HG03571 (cell line): ENCODE measurements around the gene ABCA12.

Source experiments
- ATAC-seq: cut with Tn5 transposase; IDR thresholded peaks from one replicate; pipeline ENCODE4 v1.9.1; 2021; ENCODE audit not compliant: unreplicated experiment

ABCA12 gene

DNA sequence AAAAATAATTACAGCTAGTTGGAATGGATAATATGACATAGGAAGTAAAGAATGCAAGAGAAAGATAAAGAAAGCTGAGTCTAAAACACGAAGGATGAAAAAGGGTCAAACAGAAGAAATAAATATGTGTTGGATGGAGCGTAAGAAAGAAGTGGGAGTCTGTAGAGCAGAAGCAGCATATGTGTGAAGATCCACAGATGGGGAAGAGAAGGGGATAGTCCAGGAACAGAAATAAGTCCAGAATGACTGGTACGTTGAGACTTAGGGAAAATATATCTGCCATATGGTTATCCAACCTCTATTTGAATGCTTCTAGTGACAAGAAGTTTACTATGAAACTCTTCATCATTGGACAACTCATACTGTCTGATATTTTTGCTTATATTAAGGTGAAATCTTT lies 18.0 kb downstream of the ABCA12 start:
- ATAC-seq: no peak

DNA sequence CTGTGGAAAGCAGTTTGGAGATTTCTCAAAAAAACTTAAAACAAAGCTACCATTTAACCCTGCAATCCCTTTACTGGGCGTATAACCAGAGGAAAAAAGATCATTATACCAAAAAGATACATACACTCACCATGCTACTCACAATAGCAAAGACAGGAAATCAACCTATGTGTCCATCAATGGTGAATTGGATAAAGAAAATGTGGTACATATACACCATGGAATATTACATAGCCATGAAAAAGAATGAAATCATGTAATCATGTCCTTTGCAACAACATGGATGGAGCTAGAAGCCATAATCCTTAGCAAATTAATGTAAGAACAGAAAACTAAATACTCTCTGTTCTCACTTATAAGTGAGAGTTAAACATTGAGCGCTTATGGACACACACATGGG lies 18.6 kb downstream of the ABCA12 start:
- ATAC-seq: no peak

DNA sequence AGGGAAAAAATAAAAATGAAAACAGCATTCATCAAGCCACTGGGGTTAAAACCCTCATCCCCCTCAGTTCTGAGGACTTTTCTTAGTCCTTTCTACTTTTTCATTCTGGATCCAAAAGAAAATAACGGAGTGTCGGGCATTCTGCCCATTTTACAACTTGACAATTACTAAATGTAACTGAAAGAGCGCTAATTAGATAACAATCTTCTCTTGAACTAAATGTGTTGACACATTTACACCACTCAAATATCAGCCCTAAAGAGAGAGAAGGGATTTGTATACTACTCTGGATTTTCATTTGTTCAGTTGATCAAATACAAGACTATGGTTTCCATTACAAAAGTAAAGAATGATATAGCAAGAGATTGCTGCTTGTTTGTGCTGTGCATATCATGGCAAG lies 27.5 kb downstream of the ABCA12 start:
- no peak for ATAC-seq

DNA sequence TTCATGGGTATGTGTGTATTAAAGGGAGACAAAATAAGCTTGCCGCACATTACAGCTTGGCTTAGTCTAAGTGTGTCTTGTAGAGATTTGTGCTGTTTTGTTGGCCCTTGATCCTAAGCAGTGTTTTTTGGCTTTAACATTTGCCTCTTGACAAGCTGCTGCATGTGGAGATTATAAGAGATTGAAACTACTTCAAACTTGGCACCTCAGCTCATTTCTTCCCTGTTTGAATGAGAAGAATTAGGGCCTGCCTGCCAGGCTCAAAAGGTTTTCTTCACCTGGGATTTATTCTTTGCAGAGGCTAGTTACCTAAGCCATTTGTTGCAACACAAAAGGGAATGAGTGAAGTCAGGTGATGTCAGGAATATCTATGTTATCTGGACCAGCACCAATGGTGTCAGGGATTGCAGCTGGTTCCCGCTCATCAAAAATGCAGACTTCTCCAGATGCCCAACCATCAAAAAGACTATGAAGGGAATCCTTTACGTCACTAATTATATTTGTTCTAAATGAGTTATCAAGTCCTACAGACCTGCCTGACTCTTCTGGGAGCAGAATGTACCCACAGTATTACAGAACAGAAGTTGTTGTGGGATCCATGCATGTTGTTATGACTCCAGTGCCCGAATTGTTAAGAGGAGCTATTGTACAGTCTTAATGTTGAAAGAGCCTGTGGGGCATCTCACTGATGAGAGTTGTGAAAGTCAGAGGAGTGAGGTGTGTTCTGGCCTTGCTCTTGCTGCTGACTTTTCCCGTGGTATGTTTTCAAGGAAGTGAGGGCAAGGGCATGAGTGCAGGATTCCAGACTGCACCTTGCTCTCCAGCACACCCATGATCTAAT lies 31.0 kb downstream of the ABCA12 start:
- ATAC-seq: no peak

DNA sequence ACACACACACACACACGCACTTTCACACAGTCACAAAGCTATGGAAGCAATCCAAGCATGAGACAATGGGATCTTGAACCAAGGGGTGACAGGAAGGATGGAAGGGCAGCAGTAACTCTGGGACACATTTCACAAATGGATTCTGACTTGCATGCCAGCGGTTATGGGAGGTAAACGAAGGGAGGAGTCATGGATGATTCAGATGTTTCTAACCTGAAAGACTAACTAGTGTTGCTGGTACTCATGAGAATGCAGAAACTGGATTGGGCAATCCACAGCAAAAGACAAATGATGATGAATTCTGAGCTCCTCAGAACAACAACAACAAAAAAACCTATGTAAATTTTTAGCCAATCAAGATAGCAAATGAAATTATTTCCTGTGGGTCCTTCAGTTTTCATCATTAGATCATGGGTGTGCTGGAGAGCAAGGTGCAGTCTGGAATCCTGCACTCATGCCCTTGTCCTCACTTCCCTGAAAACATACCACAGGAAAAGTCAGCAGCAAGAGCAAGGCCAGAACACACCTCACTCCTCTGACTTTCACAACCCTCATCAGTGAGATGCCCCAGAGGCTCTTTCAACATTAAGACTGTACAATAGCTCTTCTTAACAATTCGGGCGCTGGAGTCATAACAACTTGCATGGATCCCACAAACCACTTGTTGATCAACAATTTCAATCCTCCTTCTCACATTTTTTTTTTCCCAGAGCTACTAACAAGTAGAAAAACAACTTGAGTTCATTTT lies 32.6 kb downstream of the ABCA12 start:
- no peak for ATAC-seq

DNA sequence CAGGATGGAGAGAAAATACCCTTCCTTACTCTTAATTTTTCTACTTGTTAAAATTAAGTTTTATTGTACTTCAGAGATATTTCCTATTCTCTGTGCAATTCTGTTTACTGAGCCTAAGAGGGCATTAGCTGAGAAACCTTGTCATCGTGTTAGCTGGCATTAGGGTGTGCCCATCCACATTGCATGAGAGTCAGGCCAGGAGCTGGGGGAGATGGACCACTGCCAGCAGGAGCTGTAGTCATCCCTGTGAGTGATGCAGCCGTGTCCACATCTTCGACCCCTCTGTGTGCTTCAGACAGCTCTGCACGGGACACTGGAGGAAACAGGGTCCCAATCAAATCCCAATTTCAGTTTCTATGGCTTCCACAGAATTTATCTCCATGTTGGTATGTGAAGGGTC lies 34.2 kb downstream of the ABCA12 start:
- ATAC-seq: no peak

DNA sequence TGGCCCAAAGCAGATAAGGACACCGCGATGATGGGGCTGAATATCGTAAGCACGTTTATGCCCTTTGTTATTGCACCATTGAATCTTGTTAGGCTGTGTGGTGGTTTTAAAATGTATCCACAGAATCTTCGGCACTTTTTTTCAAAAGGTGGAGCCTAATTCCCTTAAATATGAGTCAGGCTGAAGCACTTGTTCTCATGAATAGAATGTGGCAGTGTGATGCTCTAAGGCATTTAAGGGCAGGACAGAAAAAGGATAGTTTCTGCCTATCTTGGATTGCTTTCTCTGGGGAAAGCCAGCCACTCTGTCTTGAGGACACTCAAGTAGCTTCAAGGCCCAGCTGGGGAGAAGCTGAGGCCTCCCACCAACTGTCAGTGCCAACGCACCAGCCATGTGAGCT lies 39.6 kb downstream of the ABCA12 start:
- ATAC-seq: no peak

DNA sequence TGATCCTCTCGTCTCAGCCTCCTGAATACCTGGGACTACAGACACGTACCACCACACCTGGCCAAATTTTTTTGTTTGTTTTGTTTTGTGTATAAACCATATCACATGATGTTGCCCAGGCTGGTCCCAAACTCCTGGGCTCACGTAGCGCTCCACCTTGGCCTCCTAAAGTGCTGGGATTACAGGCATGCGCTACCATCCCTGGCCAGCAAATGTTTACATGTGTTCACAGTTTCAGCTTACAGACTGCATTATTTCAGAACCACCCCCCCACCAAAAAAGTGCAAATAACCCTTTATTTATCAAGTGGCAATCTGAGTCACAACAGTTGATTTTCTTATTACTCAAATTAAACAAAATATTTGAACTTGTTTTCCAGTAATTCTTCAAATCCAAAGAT lies 54.3 kb downstream of the ABCA12 start:
- no peak for ATAC-seq

DNA sequence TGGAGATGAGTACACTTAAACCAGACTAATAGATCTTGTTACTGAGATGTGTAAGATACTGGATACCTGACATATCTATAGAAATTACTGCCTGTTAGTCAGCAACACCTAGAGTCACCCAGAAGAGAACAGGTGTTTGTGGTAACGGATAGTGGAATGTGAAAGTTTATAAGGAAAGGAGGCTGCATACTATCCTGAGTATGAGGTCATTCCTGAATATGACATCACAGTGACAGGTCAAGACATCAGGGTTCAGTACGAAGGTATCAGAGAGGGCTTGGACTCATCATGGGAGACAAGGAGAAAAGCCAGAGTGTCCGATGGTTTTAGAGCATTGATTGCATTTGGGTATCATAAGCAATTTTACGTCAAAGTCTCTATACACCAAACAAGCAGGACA lies 55.3 kb downstream of the ABCA12 start:
- ATAC-seq: no peak

DNA sequence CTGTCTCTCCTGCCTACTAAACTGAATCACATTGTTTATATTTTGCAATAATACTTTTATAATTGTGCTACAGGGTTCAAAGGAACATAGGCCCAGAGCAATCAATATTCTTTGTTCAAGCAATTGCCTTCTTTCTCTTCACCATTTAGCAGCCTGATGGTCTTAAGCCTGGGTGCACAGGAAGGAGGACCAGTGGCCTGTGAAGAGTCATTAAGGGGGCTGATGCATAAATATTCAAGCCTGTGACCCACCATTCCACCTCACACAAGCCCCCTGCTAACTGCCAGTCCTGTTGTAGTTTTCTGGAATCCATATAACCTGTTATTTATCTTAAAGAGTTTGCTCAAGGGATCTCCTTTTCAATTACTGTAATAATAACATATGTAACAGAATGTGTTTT lies 56.0 kb downstream of the ABCA12 start:
- no peak for ATAC-seq

DNA sequence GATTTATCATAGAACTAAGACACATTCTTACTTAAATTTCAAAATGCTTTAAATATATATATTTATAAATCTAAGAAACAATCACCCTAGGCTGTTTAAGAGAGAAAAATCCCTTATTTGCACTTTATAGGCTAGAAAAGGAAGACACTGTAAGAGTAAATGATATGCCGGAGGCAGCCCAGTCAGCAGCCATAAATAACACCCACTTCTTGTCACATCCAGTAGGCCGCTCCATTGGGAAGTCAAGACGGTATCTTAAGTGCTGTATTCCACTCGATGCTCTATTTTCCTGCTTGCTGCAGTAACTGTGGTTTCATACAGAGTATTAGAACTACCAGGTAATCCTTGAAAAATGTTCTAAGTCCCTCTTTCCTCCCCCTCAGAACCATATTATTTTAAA lies 57.9 kb downstream of the ABCA12 start:
- no peak for ATAC-seq

DNA sequence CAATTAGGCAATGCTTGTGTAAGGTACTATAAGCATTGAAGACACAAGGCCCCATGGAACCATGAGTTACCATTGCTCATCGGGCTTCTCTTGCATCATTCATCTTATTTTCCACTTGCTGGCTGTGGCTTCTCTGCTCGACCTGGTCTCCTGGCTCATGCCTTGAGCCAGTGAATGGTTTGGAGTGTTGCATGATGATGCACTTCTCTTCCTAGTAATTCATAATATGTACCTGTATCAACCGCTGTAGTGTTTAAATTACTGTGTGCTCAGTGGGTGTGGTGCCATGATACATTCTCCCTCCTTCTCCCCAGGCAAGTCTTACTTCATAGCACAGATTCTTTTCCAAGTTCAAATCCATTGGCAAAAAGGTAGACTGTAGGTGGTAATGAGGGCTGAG lies 66.8 kb downstream of the ABCA12 start:
- ATAC-seq: no peak

DNA sequence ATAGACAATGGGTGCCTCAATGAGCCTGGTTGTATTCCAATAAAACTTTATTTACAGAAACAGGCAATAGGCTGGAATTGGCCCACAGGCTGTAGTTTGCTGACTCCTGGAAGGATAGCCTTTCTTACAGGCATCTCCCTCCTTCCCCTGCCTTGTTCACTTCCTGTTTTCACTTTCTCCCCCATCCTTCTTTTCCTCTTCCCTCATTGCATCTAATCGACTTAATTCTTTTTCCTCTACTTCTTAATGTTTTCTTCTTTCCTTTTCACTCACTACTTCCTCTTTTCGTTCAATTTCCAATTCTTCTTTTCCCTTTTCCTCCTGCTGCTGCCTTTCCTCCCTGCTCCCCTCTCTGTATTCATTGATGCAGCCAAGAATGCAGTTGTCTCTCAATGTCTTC lies 70.0 kb downstream of the ABCA12 start:
- ATAC-seq: no peak

DNA sequence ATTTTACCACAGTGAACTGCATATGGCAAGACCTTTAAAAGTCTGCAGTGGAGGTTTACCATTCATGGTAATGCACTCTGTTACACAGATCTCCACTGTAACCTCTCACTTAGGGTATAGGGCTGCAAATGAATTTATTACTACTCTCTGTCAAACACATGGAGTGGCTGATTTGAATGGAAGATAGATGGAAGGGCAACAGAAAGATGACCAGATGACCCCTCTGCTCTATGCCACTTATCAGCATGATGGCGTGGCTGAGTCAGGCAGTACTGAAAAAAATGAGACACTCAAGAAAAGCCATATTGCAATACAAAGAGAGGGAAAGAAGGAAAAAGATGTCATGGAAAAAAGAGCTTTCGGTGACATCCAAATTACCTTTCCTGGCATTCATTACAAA lies 72.3 kb downstream of the ABCA12 start:
- ATAC-seq: no peak

DNA sequence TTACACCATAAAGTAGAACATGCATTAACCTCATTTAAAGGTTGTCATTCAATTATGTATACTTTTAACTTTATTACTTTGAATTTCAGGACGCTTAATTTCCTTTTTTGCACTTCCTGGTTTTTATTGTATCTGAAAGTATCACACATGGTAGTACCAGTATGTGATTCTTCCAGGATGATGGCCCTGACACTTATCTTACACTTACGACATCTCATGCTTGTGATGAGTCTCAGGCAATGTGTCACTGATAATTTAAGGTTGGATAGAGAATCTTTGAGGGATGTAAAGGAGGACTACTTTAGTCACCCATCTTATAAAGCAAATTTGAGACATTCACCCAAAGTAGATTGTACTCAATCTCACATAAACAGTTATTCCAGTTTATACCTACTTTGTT lies 74.9 kb downstream of the ABCA12 start:
- ATAC-seq: no peak

DNA sequence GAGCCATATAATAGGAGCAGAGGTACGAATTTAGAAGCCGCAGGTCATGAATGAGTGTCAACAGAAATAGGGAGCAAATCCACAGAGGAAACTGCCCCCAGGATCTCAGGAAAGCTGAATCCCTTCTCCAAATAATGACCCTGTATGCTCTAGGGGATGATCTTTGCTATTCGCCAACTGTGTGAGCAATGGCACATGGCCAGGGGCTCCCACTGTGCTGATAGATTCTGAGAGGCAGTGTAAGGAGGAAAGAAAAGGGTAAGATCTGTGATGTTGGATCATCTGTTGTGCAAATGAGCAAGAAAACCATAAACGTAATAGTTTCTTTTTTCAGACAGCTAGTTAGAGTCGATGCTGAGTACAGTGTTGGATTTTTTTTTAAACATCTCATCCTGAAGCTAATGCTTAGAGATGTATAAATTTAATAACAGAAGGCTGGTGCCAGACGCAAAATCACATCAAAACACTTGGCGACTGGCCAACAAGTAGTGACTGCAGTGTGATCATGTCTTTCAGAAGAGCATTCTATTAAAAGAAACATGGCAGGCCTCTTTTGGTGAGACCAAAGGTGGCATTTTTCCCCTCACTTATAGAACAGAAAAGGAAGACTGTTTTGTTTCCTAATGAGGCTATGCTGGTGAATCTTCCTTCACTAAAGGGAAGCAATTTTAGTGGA lies 77.4 kb downstream of the ABCA12 start:
- ATAC-seq: no peak

DNA sequence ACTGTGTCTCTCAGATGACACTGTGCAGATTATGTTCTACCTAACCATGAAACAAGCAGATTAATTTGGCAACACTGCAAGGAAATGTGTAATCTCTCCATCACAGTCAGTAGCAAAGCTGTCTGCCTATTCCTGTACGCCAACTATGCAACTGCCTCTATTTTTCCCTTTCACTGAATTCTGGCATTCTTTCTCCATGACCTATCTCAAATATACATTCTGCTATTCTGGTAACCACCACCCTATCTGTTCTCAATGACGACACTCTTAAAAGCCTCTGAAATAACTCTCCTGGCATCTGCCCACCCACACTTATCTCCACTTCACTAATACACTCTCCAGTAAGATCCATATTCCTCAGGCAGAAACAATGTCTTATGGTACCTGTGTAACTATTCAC lies 78.7 kb downstream of the ABCA12 start:
- no peak for ATAC-seq

DNA sequence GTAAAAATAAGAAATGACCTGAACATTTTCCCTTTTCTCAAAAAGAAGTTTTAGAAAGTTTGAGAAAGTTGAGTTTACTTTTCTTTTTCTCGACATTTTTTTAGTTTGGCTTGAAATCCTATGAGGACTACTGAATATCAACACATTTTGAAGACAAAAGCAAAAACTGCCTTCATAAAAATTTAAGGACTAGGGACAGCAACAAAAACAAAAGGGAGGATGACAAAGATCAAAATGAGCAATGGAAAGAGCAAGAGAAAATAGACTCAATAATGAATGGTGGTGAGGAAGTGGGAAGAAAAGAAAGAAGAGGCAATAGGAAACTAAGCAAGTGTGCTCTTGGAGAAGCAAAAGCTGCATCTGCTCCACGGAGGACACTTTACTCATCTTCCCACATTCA lies 82.5 kb downstream of the ABCA12 start:
- no peak for ATAC-seq

DNA sequence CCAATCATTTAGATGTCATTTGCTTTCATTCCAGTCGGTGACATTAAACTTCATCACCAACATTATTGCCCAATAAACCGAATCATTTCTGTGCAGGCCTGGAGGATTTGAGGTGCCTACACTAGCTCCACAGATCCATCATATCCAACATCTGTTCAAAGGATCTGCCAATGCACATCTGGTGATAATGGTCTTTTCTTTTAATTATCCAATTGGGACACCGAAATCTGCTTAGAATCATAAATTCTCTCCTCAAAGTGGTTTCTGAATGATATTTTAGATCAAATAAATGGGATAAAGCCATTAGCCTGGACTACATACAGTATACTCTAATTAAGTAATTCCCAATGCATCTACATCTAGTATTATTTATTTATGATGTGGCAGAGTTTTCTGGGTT lies 85.6 kb downstream of the ABCA12 start:
- no peak for ATAC-seq

DNA sequence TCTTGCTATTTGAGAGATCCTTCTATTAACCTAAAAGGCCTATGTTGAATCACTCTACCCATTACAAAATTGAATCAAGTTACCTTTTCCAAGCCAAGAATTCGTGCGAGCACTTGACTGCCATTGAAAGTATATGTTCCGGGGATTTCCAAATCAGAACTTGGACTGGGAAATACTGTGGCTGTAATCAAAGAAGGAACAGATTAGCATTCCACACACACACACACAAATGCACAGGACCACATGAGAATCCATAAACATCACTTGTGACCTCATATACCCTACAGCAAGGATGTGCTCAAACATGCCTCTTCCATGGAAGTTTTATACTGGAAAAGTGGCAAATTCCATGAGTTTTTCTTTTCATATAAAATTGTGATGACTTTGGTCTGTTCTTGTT lies 86.0 kb downstream of the ABCA12 start:
- ATAC-seq: no peak

DNA sequence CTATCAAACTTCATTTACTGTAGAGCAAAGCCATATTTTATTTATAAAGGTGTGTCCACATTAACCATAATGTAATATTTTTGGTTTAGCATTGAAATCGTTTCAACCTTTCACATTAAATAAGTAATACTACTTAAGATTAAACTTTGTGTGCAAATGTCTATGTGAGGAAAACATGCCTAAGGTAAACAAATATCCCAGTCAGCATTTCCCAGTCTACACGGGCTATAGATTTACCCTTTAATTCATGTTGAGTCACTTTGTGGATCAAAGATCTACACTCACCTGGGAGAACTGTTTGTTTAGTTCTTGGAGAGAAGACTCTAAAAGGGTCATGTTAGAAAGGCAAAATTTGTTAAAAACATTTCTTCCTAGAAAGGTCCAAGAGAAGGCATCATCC lies 89.1 kb downstream of the ABCA12 start:
- no peak for ATAC-seq

DNA sequence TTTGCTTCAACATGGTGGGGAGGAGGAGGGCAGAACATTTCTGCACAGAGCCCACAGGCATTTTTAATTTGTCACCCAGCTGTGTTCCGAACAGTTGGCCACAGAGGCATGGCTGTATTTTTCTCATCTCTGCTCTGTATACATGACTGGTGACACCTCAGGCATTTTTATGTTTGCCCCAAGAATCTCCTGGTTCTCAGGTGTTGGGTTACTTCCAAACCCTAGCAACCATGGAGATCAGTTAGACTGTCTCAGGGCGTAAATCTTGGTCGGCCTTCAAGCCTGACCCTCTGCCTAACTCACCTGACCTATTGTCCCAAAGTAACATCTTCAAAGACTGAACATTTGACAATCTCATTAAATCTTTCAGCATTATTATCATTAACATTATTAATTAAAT lies 100.0 kb downstream of the ABCA12 start:
- no peak for ATAC-seq
